ENCODE data around the gene EID3. TPM values are rescaled to one million over a fixed set of nuclear protein-coding genes. Genes with fewer than 3 reads are reported as not detected.
"Not testable (repeated sequence)": the region's sequence is repeated elsewhere in the genome, so short reads cannot be mapped to it uniquely, and the experiment has no call there.

Gene EID3
- total and polyA plus RNA-seq, 2 of the 8 experiments (the other 6 are each of a cell fraction or from before 2014, with no cell fraction given), result 1.2 to 2.8 TPM

- CTCF ChIA-PET (ENCODE audit: partially characterized antibody), result interaction anchor here (0.8 to 9.9 kb wide), 7 partner anchors 12 to 92 kb away, joined by 3 to 75 read pairs (median 6); no protein-coding TSS in a partner anchor
- H3K9ac ChIP-seq (replicated peaks in 1 of 4; ENCODE audit: extremely low read depth in 1 of 4, low read depth in 3 of 4, low read length in 3 of 4); H2BK20ac ChIP-seq (ENCODE audit: low read length); H3K14ac ChIP-seq (ENCODE audit: insufficient read length); H3K27ac ChIP-seq (ENCODE audit: low read depth, low read length); H2AK5ac ChIP-seq (ENCODE audit: low read depth, low read length); H4K91ac ChIP-seq (replicated peaks; ENCODE audit: insufficient read length, low read length); H3K79me1 ChIP-seq (ENCODE audit: low read depth, low read length); H3K4me1 ChIP-seq (replicated peaks in 1 of 4; ENCODE audit: control insufficient read depth in 3 of 4, insufficient read depth in 4 of 4, low read length in 3 of 4); H3K27me3 ChIP-seq (replicated peaks in 1 of 4; ENCODE audit: control insufficient read depth in 3 of 4, extremely low read depth in 1 of 4, insufficient read depth in 3 of 4, low read length in 3 of 4); H2BK5ac ChIP-seq (ENCODE audit: low read depth, low read length); H2BK15ac ChIP-seq (ENCODE audit: low read length); H3K4me2 ChIP-seq (ENCODE audit: insufficient read depth in 1 of 2, low read depth in 2 of 2, low read length in 2 of 2); H2BK120ac ChIP-seq (replicated peaks; ENCODE audit: low read depth, low read length); H3K4me3 ChIP-seq (ENCODE audit: extremely low read depth in 1 of 4, insufficient read depth in 2 of 4, low read depth in 3 of 4, low read length in 4 of 4); H3K9me3 ChIP-seq (ENCODE audit: insufficient read depth in 2 of 2, low read depth in 1 of 2, low read length in 1 of 2); H4K5ac ChIP-seq (ENCODE audit: insufficient read length, low read depth, low read length); H2BK12ac ChIP-seq (ENCODE audit: low read depth, low read length); H3K23ac ChIP-seq (ENCODE audit: insufficient read length); FAIRE-seq; H3K23me2 ChIP-seq (ENCODE audit: low read depth, low read length); H3K18ac ChIP-seq (ENCODE audit: extremely low read depth, low read length); H3K56ac ChIP-seq (replicated peaks; ENCODE audit: insufficient read length, low read depth, low read length); POLR2A ChIA-PET (ENCODE audit: partially characterized antibody); H2AFZ ChIP-seq (ENCODE audit: low read length); H4K8ac ChIP-seq (ENCODE audit: extremely low read depth, insufficient read depth, low read length); H3K4ac ChIP-seq (replicated peaks; ENCODE audit: insufficient read length, low read depth, low read length): not testable (repeated sequence)
- 85% methylated on average over 12 of the region's 17 CpGs; no CpG with 5 or more reads in 1 of the 2 experiments for WGBS, 2 experiments (ENCODE audit: extremely low coverage in 1 of 2, insufficient coverage in 1 of 2, insufficient read length in 1 of 2, insufficient replicate concordance in 2 of 2, low coverage in 1 of 2, low lambda C conversion rate in 2 of 2, missing lambda C conversion rate in 1 of 2)
- Histone ChIP-seq H3K36me3 (ENCODE audit: control insufficient read depth in 2 of 4, insufficient read depth in 4 of 4, low read length in 3 of 4) (peaks cover 4 to 36% (median 10%) of the 10 kb centered on the region in 4 experiments; a peak in 7 of 8 replicates), H4K20me1 (replicated peaks in 1 of 2; ENCODE audit: control insufficient read depth in 1 of 2, insufficient read depth in 2 of 2, low read length in 2 of 2) (peaks cover 6 to 20% of the 10 kb centered on the region in 2 experiments), H3K79me2 (ENCODE audit: control insufficient read depth in 1 of 2, insufficient read depth in 2 of 2, low read length in 2 of 2) (peaks cover 15 to 83% of the 10 kb centered on the region in 2 experiments)
- peak in 1 of 2 experiments; percentile 76 for DNase-seq (ENCODE audit: low read depth in 1 of 2, low spot score in 2 of 2)
- TF ChIP-seq CTCF (IDR thresholded peaks at IDR 0.05; ENCODE audit: control extremely low read depth in 1 of 3, insufficient read depth in 1 of 3, low read depth in 1 of 3, low read length in 3 of 3) (peak; percentile 47 to 56 (median 48)), RAD21 (IDR thresholded peaks at IDR 0.05 in 1 of 2, conservative IDR thresholded peaks at IDR 0.05 in 1 of 2; ENCODE audit: low read depth in 2 of 2, low read length in 2 of 2) (peak; percentile 57 to 69)
Observed at GRCh38 chr12:104294158-104294859, 9.2 kb upstream of the EID3 start.
